Chondrocyte (in vitro differentiated cells): ENCODE measurements around the gene POGZ. TPM values are rescaled to one million over a fixed set of nuclear protein-coding genes. Genes with fewer than 3 reads are reported as not detected.
"Not testable (repeated sequence)": the region's sequence is repeated elsewhere in the genome, so short reads cannot be mapped to it uniquely, and the experiment has no call there.

ENCODE experiments used
- DNase-seq: peaks from one replicate; pipeline ENCODE4 v3.0.0; 2021; ENCODE audit warnings: mixed read lengths, low spot score
- H3K27ac Mint-ChIP-seq: one replicate; pipeline ENCODE4 v1.8.0; 2021; ENCODE audit warnings: mild to moderate bottlenecking, moderate library complexity, mixed read lengths; ENCODE audit not compliant: unreplicated experiment
- H3K27me3 Mint-ChIP-seq: 2 replicates; pipeline ENCODE4 v1.8.0; 2021; ENCODE audit warnings: low read depth, mixed read lengths
- H3K36me3 Mint-ChIP-seq: 2 replicates; pipeline ENCODE4 v1.8.0; 2021; ENCODE audit warnings: low read depth, mixed read lengths
- H3K4me1 Mint-ChIP-seq: 2 replicates; pipeline ENCODE4 v1.8.0; 2021; ENCODE audit warnings: low read depth, mild to moderate bottlenecking, mixed read lengths
- H3K4me3 Mint-ChIP-seq: one replicate; pipeline ENCODE4 v1.8.0; 2021; ENCODE audit warnings: mild to moderate bottlenecking, moderate library complexity, mixed read lengths; ENCODE audit not compliant: unreplicated experiment
- H3K9me3 Mint-ChIP-seq: 2 replicates; pipeline ENCODE4 v1.8.0; 2021; ENCODE audit warnings: low read depth, mixed read lengths
- CTCF ChIP-seq: fragments of 200-600 bp; sonication (generic); IDR thresholded peaks from 2 replicates; pipeline ENCODE4 v1.5.0; 2021; ENCODE audit warnings: antibody characterized with exemption, mild to moderate bottlenecking, moderate library complexity
- total RNA-seq: library from RNA; stranded (reverse); gene quantifications from 3 replicates; pipeline ENCODE4 v1.2.1, GENCODE V29; 2021

The POGZ gene
- total RNA-seq, 1 donor from 2014 or later = 65.0 TPM

- peak overlapping the region; percentile 84 for H3K4me3 Mint-ChIP-seq
- no peak for DNase-seq
- no peak for TF ChIP-seq CTCF
- H3K4me1 Mint-ChIP-seq = peaks cover 26% of the 10 kb centered on the region
- no peaks in the 10 kb centered on the region for H3K27me3 Mint-ChIP-seq
- H3K27ac Mint-ChIP-seq = peak overlapping the region; percentile 100
- peaks cover 30% of the 10 kb centered on the region for H3K36me3 Mint-ChIP-seq
- no peaks in the 10 kb centered on the region for H3K9me3 Mint-ChIP-seq
Observed at GRCh38 chr1:151401125-151401788, 58.0 kb downstream of the POGZ start.

GRCh38 chr1:151399324-151400171 is 59.7 kb downstream of the POGZ start, which contains the start of gene PSMB4:
Gene PSMB4 (plus strand): TSS chr1:151399573. CDS start chr1:151399588, 15 bp downstream.
- Mint-ChIP-seq H3K4me1 (peaks cover 26% of the 10 kb centered on the region), H3K4me3 (peak within 1 kb of the TSS; percentile 84), H3K27ac (peak within 1 kb of the TSS; percentile 100), H3K27me3 (no peaks in the 10 kb centered on the region), H3K9me3 (peaks cover 2% of the 10 kb centered on the region), H3K36me3 (peaks cover 23% of the 10 kb centered on the region)
- DNase-seq = no peak
- peak; percentile 70 for TF ChIP-seq CTCF

- DNase-seq, H3K27ac Mint-ChIP-seq, H3K27me3 Mint-ChIP-seq, H3K9me3 Mint-ChIP-seq, H3K4me3 Mint-ChIP-seq: not testable (repeated sequence)
- H3K36me3 Mint-ChIP-seq = peaks cover 14% of the 10 kb centered on the region
- peaks cover 17% of the 10 kb centered on the region for H3K4me1 Mint-ChIP-seq
Observed at GRCh38 chr1:151396265-151396664, 63.0 kb downstream of the POGZ start.

- H3K27ac Mint-ChIP-seq = no peak overlapping the region
- no peaks in the 10 kb centered on the region for H3K36me3 Mint-ChIP-seq
- TF ChIP-seq CTCF = no peak
- H3K9me3 Mint-ChIP-seq = peaks cover 4% of the 10 kb centered on the region
- no peak for DNase-seq
- no peaks in the 10 kb centered on the region for H3K27me3 Mint-ChIP-seq
- H3K4me3 Mint-ChIP-seq = no peak overlapping the region
- H3K4me1 Mint-ChIP-seq = no peaks in the 10 kb centered on the region
Observed at GRCh38 chr1:151393583-151393982, 65.7 kb downstream of the POGZ start.

GRCh38 chr1:151391079-151391563 is 68.2 kb downstream of the POGZ start:
- TF ChIP-seq CTCF = no peak
- H3K9me3 Mint-ChIP-seq = peaks cover 4% of the 10 kb centered on the region

GRCh38 chr1:151390221-151391078 is 68.8 kb downstream of the POGZ start:
- H3K27ac Mint-ChIP-seq, H3K4me1 Mint-ChIP-seq, DNase-seq, H3K4me3 Mint-ChIP-seq, H3K36me3 Mint-ChIP-seq, H3K9me3 Mint-ChIP-seq, H3K27me3 Mint-ChIP-seq: not testable (repeated sequence)

More at GRCh38 chr1:151391079-151391563, 68.2 kb downstream of the POGZ start:
- Mint-ChIP-seq H3K4me3 (no peak overlapping the region), H3K27ac (no peak overlapping the region), H3K4me1 (no peaks in the 10 kb centered on the region), H3K27me3 (no peaks in the 10 kb centered on the region), H3K36me3 (no peaks in the 10 kb centered on the region)
- DNase-seq = no peak
